HG02973 (cell line): ENCODE data around the gene PLEKHM3.
"Not testable (repeated sequence)": the region's sequence is repeated elsewhere in the genome, so short reads cannot be mapped to it uniquely, and the experiment has no call there.

Source experiments
- ATAC-seq: cut with Tn5 transposase; IDR thresholded peaks from one replicate; pipeline ENCODE4 v1.9.1; 2021; ENCODE audit warnings: moderate library complexity; ENCODE audit not compliant: unreplicated experiment

Gene PLEKHM3

DNA sequence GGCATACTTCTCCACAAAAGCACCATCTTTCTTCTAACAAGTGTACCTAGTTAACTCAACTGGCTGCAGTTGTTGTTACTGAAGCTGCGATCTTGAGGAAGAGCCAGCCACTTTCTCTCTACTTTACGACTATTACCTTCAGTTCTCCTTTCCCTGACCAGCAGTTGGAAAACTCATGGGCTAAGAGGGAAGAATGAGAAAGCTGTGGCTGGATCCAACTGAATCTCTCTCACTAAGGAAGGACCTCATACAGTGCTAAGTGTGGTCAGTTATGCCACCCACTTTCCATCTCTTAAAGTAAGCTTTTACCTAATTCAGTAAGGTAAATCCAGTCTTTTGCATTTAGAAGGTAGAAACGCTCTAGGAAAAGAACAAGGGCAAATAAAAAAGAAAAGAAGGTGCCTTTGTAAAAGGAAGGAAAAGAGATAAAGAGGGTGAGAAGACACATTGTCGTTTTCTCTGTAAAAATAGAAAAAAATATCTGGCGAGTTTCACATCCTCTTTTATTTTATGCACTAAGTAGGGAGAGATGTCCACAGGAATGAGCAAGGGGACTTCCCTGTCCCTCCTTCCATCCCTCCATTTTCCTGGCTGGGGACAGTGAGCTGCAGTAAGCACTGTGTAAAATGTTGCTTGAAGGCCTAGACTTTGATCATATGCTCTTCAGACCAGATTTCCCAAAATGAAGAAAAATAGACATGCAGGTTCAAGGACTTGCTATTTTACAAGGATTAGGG lies 73.4 kb downstream of the PLEKHM3 start:
- no peak for ATAC-seq

DNA sequence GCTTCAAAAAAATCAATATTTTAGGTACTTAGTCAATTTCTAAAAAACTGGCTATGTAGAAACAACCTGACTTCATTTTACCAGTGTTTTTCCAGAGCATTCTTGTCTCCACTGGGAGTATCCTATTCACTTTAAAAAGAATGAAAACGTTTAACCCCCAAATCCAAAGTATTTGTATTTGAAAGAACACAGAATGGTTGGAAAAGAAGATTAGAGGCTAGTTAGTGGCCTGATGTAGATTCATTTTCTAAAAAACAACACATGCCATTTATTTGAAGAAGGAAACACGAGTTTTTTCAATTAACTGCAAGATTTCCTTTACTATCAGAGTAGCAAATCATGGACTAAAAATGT lies 74.6 kb downstream of the PLEKHM3 start:
- no peak for ATAC-seq

DNA sequence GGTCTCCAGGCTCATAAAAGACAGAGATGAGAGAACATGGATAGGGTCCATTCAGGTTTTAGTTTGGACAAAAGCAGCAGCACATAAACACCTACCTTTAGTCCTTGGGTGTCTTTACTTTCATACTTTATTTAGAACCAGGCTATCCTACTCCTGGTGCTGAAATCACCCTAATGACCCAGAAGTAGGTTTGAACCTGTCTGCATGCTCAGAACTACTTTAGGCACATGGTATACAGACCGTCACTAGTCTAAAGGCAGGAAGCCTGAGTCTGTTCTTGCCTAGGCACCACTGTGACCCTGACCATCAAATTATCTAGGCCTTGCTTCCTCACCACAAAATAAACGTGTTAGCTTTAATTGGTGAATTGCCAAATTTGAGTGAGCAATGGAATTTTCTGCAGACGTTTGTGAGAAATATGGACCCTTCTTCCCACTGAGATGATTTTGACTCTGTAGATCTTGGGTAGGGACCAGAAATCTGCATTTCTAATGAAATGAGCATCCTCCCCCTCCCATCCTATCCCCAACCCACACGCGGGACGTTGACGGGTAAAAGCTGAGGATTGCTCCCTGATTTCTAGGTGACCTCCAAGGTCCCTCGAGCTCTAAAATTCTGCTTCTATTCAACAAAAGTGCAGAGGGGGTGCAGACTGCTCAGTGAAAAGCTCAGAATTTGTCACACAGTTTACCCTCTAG lies 75.1 kb downstream of the PLEKHM3 start:
- no peak for ATAC-seq

DNA sequence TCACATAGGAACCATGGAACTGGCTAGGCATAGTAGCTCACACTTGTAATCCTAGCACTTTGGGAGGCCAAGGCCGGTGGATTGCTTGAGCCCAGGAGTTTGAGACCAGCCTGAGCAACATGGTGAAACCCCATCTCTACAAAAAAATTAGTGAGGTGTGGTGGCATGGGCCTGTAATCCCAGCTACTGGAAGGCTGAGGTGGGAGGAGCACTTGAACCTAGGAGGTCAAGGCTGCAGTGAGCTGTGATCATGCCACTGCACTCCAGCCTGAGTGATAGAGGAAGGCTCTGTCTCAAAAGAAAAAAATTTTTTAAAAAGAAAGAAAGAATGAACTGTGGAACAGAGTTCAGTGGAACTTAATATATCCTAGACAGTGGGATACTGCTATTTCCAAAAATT lies 76.1 kb downstream of the PLEKHM3 start:
- not testable (repeated sequence) for ATAC-seq

DNA sequence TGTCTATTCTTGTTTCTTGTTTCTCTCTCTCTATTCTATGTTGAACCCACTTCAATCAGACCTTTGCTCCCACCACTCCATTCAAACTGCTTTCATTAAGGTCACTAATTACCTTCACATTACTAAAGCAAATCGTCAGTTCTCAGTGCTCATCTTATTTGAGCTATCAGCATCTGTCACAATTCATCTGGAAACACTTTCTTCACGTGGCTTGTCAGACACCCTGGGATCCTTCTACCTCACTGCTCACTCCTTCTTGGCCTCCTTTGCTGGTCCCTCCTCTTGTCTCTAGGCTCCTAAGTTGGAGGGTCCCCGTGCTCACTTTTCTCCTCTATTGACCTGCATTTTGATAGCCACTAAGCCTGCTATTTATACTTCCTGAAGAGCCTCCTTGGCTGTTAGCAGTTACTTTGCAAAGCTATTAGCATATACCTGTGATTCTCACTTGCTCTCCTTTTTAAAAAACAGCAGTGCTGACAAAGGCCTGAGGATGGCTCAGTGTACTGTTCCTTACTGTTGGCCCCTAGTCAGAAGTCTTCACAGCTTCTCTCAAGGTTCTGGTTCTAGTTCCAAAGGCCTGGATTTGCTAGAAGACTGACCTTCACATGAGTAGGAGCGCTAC lies 80.2 kb downstream of the PLEKHM3 start:
- no peak for ATAC-seq

DNA sequence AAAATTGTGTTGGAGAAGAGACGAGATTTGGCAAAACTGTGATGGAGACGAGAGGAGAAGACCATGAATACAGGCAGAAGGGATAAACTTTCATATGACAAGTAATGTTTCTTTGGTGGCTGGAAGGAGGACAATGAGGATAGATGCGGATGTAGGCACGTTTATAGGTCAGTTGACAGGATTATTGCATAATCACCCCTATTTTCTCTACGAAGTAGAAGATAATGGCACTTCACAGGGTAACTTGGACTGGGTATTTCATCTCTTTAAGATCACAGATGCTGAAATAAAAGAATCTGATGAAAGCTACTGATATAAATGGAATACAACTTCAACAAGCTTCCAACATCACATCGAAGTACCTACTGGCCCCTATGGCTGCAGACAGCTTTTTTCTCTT lies 81.0 kb downstream of the PLEKHM3 start:
- ATAC-seq = no peak

DNA sequence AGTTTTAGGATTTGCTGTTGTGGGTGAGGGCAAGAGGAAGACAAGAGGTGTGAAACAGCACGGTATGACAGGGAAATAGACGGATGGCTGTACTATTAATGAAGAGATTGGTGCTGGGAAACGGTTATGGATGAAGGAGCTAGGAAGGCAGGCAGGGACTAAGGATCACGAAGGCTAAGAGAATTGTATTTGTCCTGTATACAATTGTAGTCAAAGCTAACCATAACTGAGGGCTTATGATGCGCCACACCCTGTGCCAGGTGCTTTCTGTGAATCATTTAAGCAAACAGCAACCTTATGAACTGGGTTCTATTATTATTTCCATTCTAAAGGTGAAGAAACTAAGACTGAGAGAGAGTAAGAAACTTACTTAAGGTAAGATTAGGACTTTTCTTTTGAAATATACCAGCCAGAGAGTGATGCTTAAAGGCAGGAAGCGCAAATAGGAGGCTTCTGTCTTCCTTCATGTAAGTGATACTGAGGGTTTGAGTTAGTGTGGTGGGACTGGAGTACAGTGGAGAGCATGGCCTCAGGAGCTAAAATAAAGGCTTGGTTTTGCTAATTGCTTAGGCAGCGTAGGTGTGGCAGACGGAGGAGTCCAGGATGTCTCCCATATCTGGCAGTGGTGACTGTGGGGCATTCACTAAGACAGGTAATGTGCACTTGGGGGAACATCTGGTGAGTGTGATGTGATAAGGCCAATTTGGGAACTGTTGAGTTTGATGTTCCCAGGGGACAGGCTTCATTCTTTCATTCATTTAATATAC lies 85.8 kb downstream of the PLEKHM3 start:
- no peak for ATAC-seq

DNA sequence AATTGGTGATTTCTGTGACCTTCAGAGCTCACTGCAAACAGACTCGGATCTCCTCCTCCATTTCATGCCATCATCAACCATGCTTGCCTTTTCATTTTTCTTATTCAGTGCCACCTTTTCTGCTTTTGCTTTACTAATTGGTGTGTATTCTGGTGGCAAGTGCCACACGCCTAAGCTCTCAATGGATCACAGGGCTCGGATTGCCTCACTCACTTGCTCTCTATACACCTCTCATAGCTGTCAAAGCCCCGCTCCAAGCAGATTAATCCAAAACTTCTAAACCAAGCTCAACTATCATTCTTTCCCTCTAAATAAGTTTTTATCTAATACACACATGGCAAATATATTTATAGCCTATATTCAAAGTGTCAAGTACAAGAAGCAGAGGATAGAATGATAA lies 86.4 kb downstream of the PLEKHM3 start:
- no peak for ATAC-seq

DNA sequence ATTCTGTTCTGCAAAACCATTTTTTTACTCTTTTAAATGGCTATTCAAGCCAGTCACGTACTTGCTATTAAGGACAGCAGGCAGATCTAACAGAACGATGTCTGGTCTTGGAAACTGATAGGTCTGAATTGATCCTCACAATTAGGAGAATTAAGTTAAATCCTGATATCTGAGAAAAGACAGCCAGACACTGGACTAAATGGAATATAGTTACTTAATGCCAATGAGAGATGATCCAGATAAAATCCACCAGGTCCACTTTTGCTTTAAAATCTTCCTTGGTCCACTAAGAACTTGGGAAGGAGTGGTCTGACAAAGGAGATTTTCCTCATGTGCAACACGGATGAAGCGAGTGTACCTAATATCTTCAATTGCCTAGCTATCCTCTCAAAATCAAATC lies 86.9 kb downstream of the PLEKHM3 start:
- no peak for ATAC-seq

DNA sequence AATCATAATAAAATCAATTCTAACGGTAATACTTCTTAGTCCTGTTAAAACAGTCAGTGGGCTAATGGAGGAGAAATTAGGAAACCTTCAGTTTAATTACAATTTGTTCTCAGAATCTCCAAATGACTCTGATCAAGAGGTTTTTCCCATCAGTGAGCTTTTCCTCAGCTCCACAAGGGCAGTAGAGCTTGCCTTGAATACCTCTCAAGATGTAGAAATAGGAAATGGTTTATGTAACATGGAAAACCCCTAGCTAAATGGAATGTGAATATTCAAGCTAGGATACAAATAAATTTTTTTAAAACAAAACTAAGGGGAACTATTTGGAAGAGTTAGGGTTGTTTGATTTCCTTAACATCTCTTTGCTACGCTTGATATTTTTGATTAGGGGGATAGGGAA lies 87.5 kb downstream of the PLEKHM3 start:
- ATAC-seq = no peak

DNA sequence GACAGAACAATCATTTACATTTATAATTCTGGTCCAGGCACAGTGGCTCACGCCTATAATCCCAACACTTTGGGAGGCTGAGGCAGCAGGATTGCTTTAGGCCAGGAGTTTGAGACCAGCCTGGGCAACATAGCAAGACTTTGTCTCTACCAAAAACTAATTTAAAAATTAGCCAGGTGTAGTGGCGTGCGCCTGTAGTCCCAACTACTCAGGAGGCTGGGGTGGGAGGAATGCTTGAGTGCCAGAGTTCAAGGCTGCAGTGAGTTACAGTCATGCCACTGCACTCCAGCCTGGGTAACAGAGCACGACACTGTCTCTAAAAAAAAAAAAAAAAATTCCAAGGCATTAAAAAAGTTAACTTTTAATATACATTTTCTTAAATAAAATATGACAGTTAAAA lies 88.1 kb downstream of the PLEKHM3 start:
- ATAC-seq = no peak

DNA sequence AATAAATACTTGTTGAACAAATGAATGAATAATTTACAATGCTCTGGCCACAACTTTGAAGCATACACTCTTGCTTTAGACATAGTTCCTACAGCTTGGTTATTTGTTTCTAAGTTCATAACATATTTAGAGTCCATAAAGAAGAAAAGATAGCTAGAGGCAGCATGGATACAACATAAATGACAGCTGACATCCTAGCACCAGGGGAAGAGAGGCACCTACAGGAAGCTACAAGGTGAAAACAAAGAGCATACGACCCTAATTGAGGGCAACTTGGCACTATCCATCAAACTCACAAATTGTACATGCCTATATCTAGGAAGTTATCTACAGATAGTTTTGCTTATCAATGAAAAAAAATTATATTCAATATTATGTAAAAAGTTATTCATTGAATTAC lies 88.9 kb downstream of the PLEKHM3 start:
- ATAC-seq = no peak

DNA sequence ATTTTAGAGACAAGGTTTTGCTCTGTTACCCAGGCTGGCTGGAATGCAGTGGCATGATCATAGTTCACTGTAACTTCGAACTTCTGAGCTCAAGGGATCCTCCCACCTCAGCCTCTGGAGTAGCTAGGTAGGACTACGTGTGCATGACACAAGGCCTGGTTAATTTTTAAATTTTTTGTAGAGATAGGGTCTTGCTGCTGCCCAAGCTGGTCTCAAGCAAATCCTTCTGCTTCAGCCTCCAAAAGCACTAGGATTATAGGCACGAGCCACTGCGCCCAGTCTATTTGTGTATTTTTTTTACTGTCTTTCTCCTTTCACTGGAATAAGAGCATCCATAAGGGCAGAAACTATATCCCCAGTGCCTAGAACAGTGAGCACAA lies 89.3 kb downstream of the PLEKHM3 start:
- no peak for ATAC-seq

DNA sequence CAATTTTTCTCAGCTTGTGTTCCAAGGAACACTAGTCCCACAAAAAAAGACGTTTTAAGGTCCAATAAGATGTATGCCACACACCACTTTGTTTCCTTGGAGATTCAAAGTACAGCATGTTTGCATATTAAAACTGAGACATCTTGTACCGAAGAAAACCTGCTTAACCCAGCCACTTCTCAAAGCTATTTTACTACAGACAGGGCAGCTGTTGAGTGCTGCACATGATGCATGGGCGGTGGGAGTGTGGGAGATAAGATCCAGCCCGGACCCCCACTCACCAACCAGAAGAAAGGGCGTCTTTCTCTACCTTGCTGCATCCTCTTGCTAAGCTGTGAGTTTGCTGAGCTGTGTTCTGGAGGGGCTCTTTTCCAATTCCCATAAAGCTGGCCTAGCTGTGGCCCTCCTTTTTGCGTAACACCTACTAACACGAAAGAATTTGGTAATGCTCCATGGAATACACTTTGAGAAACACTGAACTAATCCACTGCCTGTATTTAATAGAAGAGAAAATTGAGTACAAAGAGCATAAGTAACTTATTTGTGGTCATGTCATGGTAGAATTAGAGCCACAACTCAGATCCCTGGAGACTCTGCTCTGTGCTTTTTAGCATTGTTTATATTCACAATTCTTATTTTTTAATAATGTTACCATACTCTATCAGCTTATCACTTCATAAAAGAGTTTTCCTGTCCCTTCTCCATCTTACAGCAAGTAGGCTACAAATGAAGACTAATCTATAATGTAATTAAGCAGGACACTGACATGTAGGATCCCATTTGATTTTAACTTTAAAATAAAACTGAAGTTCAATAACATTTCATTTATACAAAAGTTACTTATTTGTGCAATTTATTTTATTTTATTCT lies 90.0 kb downstream of the PLEKHM3 start:
- ATAC-seq = no peak

DNA sequence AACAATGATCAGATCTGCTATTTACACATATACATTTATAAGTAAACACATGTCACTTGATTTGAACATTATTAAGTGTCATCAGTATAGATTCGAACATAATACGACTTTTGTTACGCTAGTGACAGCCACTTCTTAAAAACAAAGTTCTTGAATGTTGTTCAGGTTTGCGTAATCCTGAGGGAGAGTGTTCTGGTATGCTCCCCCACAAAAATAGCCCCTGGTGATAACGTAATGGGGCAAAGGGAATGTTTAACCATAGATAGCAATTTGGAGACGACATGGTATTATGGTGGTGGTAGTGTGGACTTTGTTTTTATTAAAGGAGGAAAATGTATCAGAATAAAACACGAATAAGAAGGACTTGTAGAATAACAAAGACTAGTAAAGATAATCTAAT lies 90.6 kb downstream of the PLEKHM3 start:
- no peak for ATAC-seq

DNA sequence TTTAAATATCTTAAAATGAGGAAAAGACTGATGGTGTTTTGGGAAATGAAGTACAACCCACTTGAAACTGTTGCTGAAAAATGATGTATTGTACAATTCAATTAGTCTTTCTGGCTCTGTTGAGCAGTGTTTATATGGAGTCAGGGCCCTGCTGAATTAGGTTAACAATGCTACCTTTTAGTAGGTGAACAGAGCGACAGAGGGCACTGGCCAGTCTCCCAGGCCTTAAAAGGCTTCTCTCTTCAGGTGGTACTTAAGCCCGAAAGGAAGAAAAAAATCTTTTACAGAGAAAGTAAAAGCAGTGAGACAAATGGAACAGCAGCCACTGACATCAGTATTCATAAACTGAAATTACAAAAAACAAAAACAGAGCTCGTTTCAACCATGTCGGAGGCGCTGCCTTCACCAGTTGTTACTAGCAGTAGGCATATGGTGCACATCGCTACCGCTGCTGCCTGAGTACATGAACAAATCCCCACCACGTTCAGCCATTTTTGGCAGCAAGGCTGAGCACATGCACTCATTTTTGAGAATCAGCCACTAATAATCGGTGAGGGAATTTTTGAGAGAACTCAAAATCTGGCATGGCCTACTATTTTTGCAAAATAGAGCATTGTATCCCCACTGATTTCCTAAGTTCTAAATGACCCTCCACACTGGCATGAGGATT lies 91.8 kb downstream of the PLEKHM3 start:
- no peak for ATAC-seq

DNA sequence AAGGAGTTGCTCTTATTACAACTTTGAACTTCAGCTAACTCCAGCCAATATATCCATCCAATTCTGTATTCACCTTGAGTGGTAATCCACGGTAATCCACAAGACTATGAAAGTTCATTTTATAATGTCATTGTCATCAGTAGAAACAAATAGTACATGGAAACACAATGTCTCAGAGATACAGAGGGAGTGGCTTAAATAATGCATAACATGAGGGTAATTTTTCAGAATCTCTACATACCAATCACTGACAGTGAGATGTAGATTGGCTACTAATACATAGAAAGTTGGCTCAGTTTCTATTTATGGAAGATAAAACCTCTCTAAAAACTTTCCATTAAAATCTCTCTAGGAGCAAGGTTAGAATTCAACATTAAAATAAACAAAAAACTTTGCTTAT lies 93.2 kb downstream of the PLEKHM3 start:
- ATAC-seq = no peak

DNA sequence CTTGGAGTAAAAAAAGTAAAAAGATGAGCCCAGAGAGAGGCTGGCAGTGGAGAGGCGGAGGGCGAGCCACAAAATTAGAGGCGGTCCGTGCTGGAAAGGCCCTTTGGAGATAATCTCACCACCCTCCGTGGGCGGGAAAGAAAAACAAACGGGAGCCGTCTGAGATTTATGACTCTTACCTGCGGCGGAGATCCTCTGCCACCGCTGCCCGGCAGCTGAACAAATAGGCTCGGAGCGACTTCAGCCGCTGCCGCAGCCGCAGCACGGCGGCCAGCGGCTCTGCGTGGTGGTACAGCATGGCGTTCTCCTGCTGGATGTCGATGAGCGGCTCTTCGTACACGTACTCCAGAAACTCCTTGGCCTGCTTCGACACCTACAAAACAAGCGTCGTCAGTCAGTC lies 94.6 kb downstream of the PLEKHM3 start:
- no peak for ATAC-seq

DNA sequence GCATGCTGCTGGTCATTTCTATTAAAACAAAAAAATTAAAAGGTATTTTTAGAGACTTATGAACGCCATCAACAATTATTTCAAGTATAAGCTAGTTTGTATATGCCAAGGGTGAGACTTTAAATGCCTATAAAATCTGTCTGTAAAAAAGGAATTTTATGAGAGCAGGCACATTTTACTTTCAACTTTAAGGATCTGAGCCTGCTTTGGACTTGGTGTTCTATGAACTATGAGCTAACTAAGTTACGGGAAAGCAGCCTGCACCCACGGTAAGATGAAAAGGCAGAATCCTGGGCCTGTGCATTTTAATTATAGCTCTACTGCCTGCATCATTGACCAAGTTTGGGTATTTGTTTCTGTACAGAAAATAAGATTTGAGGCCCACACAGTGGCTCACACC lies 95.4 kb downstream of the PLEKHM3 start:
- ATAC-seq = no peak

DNA sequence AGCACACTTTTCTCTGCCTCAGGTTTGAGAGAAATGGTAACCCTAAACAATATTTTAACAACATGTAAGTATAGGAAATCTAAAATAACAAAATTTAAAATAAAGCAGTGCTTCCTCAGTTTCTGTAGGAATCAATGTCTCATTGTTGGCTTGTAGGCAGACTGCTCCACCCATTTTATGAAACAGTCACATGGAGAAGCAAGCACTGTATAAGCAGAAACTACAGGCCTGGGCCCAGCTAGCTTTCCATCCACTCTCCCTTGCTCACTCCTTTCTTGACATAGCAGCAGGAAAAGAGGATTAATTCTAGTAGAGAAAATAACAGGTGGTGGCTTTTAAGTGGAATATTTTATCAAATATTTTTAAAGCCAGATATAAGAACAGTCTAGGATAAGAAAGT lies 97.2 kb downstream of the PLEKHM3 start:
- no peak for ATAC-seq
